ENCODE data around the gene PSMD8. TPM values are rescaled to one million over a fixed set of nuclear protein-coding genes. Genes with fewer than 3 reads are reported as not detected.

PSMD8 gene
- total RNA-seq, 1 experiment from 2014 or later, result 195 TPM

GRCh38 chr19:38331728-38332127, 42.6 kb upstream of the PSMD8 start:
- DNase-seq (ENCODE audit: low read depth, low spot score) (no peak), ATAC-seq (no peak)
- no peaks in the 10 kb centered on the region for H3K9me3 ChIP-seq (ENCODE audit: control insufficient read depth in 1 of 2, insufficient read depth in 1 of 2, low read depth in 1 of 2, low read length in 2 of 2)
- H3K27me3 ChIP-seq (ENCODE audit: insufficient read depth, low read length), result no peaks in the 10 kb centered on the region
- H2AFZ ChIP-seq (ENCODE audit: low read depth, low read length, poor library complexity, severe bottlenecking), result no peak overlapping the region
- POLR2A ChIA-PET, result interaction anchor here (1.8 kb wide), 1 partner anchor 67 kb away, joined by 5 read pairs; the partner anchor contains the start of gene SPINT2
- RAD21 ChIA-PET (ENCODE audit: low non-redundant PET in 1 of 2, low total read pairs in 2 of 2, uncharacterized antibody in 2 of 2, unreplicated experiment in 2 of 2), result no interaction called here
- H3K4me3 ChIP-seq (replicated peaks in 1 of 2; ENCODE audit: low read depth in 1 of 2, low read length in 2 of 2), result no peak overlapping the region
- no peaks in the 10 kb centered on the region for H3K9me2 ChIP-seq (ENCODE audit: insufficient read depth)
- no TSS peak for BruUV-seq (replicated peaks)
- H4K20me1 ChIP-seq (ENCODE audit: insufficient read depth), result no peaks in the 10 kb centered on the region
- no peak overlapping the region for H3K27ac ChIP-seq (ENCODE audit: low read depth, low read length)
- TF ChIP-seq POLR2A (IDR thresholded peaks at IDR 0.05; ENCODE audit: borderline replicate concordance, extremely low read depth, insufficient read depth, insufficient read length) (no peak), SP1 (IDR thresholded peaks at IDR 0.05; ENCODE audit: low read depth) (no peak), FOSL1 (IDR thresholded peaks at IDR 0.05; ENCODE audit: low read depth) (no peak), MAX (IDR thresholded peaks at IDR 0.05) (no peak), CEBPB (IDR thresholded peaks at IDR 0.05; ENCODE audit: low read depth) (no peak), CBX3 (IDR thresholded peaks at IDR 0.05; ENCODE audit: low read depth) (no peak), ZFX (IDR thresholded peaks at IDR 0.05) (no peak), SRF (IDR thresholded peaks at IDR 0.05; ENCODE audit: low read depth) (no peak), YY1 (IDR thresholded peaks at IDR 0.05; ENCODE audit: extremely low read depth, insufficient replicate concordance, low read depth, low read length) (no peak), ELF1 (IDR thresholded peaks at IDR 0.05; ENCODE audit: borderline replicate concordance, low read depth) (no peak), EGR1 (IDR thresholded peaks at IDR 0.05; ENCODE audit: low read depth) (no peak), CTCF (IDR thresholded peaks at IDR 0.05 in 2 of 3, conservative IDR thresholded peaks at IDR 0.05 in 1 of 3; ENCODE audit: borderline replicate concordance in 1 of 3, insufficient read depth in 1 of 3, low read depth in 2 of 3, low read length in 2 of 3) (no peak), ZBTB33 (IDR thresholded peaks at IDR 0.05; ENCODE audit: extremely low read depth, insufficient replicate concordance, low read length) (no peak), ZNF274 (IDR thresholded peaks at IDR 0.05; ENCODE audit: low read depth, low read length) (no peak), POLR2AphosphoS5 (IDR thresholded peaks at IDR 0.05; ENCODE audit: low read depth, low read length) (no peak)
- intact Hi-C loops (cut with micrococcal nuclease), result no loop called here
- no peaks in the 10 kb centered on the region for H3K79me2 ChIP-seq (ENCODE audit: insufficient read depth, low read length)
- peaks cover 5 to 15% of the 10 kb centered on the region in 2 experiments; a peak in 3 of 4 replicates for H3K36me3 ChIP-seq (ENCODE audit: control insufficient read depth in 1 of 2, insufficient read depth in 2 of 2, low read length in 2 of 2)
- CTCF ChIA-PET, result no interaction called here
- H3K9ac ChIP-seq (ENCODE audit: low read length), result no peak overlapping the region
- H3K4me1 ChIP-seq (ENCODE audit: control insufficient read depth in 1 of 2, insufficient read depth in 2 of 2, low read length in 2 of 2), result peaks cover 0 to 16% of the 10 kb centered on the region in 2 experiments; a peak in 2 of 4 replicates
- no peak overlapping the region for H3K4me2 ChIP-seq (ENCODE audit: low read length)
